T-helper 2 cell treated with Interferon-gamma antibody and Interleukin-4, amounts not matched to agents 5 μg/mL and 100 μg/mL, for 36 hours (primary cell): ENCODE measurements around the gene KANSL1.
"Not testable (repeated sequence)": the region's sequence is repeated elsewhere in the genome, so short reads cannot be mapped to it uniquely, and the experiment has no call there.

Experiments used
- DNase-seq: peaks from one replicate; pipeline ENCODE4 v3.0.0; 2021; ENCODE audit warnings: low spot score
- H3K27ac Mint-ChIP-seq: one replicate; pipeline ENCODE4 v1.8.0; 2021; ENCODE audit warnings: mild to moderate bottlenecking, mixed read lengths
- H3K27me3 Mint-ChIP-seq: one replicate; pipeline ENCODE4 v1.8.0; 2021; ENCODE audit warnings: low read depth, mixed read lengths
- H3K36me3 Mint-ChIP-seq: one replicate; pipeline ENCODE4 v1.8.0; 2021; ENCODE audit warnings: low read depth, mixed read lengths
- H3K4me1 Mint-ChIP-seq: one replicate; pipeline ENCODE4 v1.8.0; 2021; ENCODE audit warnings: low read depth, mixed read lengths
- H3K4me3 Mint-ChIP-seq: one replicate; pipeline ENCODE4 v1.8.0; 2022; ENCODE audit warnings: mild to moderate bottlenecking, moderate library complexity, mixed read lengths
- H3K9me3 Mint-ChIP-seq: one replicate; pipeline ENCODE4 v1.8.0; 2021; ENCODE audit warnings: mixed read lengths

The KANSL1 gene, protein sequence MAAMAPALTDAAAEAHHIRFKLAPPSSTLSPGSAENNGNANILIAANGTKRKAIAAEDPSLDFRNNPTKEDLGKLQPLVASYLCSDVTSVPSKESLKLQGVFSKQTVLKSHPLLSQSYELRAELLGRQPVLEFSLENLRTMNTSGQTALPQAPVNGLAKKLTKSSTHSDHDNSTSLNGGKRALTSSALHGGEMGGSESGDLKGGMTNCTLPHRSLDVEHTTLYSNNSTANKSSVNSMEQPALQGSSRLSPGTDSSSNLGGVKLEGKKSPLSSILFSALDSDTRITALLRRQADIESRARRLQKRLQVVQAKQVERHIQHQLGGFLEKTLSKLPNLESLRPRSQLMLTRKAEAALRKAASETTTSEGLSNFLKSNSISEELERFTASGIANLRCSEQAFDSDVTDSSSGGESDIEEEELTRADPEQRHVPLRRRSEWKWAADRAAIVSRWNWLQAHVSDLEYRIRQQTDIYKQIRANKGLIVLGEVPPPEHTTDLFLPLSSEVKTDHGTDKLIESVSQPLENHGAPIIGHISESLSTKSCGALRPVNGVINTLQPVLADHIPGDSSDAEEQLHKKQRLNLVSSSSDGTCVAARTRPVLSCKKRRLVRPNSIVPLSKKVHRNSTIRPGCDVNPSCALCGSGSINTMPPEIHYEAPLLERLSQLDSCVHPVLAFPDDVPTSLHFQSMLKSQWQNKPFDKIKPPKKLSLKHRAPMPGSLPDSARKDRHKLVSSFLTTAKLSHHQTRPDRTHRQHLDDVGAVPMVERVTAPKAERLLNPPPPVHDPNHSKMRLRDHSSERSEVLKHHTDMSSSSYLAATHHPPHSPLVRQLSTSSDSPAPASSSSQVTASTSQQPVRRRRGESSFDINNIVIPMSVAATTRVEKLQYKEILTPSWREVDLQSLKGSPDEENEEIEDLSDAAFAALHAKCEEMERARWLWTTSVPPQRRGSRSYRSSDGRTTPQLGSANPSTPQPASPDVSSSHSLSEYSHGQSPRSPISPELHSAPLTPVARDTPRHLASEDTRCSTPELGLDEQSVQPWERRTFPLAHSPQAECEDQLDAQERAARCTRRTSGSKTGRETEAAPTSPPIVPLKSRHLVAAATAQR (N-terminal part only)

DNA sequence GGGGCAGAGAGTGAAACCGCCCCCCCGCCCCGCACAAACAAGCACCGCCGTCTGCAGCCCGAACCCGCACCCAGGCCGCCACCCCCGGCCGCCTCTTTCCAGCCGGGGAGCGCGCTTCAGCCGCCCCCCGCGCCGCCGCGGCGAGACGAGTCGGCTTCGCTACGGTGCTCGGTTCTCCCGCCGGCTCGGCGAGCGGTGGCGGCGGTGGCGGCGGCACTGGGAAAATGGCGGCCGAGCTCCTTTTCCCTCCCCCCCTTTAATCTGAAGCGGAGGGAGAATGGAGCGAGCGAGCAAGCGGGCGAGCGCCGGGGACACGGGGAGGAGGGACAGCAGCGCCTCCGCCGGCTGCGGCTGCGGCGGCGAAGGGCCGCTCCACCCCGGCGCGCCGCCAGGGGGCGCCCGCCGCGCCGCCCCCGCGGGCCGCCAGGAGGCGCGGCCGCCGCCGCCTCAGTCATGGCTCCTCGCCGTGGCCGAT is at the start of gene KANSL1:
Gene KANSL1, minus strand, starts transcription at position 279 of the 475 bp plus-strand sequence. CDS start 21,286 bp downstream, outside the sequence.
- no peaks in the 10 kb centered on the region for H3K9me3 Mint-ChIP-seq
- H3K27me3 Mint-ChIP-seq: no peaks in the 10 kb centered on the region
- peaks cover 63% of the 10 kb centered on the region for H3K4me1 Mint-ChIP-seq
- DNase-seq: peak; percentile 90
- peaks cover 29% of the 10 kb centered on the region for H3K36me3 Mint-ChIP-seq
- H3K4me3 Mint-ChIP-seq: peak within 1 kb of the TSS; percentile 86
- H3K27ac Mint-ChIP-seq: peak within 1 kb of the TSS; percentile 99

DNA sequence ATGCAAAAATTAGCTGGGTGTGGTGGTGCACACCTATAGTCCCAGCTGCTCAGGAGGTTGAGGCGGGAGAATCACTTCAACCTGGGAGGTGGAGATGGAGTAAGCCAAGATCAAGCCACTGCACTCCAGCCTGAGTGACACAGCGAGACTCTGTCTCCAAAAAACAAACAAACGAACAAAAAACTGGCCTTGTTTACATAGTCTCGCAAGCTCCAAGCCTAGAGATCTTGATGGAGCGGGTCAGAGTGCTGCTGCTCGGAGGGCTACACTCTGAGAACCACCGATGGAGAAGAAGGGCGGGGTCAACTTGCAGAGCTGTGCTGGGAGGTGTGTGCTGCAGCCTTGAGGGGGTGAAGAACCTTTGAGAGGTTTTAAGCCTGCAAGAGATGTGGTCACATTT is 38.1 kb upstream of the KANSL1 start:
- H3K36me3 Mint-ChIP-seq, H3K9me3 Mint-ChIP-seq, DNase-seq, H3K27me3 Mint-ChIP-seq, H3K4me3 Mint-ChIP-seq, H3K4me1 Mint-ChIP-seq, H3K27ac Mint-ChIP-seq: not testable (repeated sequence)

DNA sequence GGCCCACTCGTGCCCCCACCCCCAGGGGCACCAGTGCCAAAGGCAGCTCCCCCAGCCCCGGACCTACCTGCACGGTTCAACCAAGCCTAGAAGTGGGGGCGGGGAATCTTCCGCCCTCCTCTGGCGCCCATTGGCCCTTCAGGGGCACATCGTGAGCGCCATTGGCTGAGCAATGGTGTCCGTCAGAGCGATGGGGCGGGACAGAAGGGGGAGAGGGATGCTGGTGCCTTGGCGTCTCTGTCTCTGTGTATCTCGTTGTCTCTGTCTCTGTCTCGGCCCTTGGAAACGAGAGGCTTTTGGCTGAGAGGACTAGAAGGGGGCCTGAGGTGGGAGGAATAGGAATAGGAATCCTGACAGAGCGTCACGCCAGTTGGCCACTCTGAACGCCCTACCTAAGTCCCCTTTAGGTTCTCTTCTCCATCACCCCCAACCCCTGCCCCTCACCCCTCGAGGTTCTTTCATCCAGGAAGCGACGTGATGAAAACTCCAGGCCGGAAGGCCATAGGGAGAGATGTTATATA is 32.1 kb upstream of the KANSL1 start:
- not testable (repeated sequence) for H3K36me3 Mint-ChIP-seq, H3K27me3 Mint-ChIP-seq, H3K4me1 Mint-ChIP-seq, H3K9me3 Mint-ChIP-seq
- H3K4me3 Mint-ChIP-seq: peak overlapping the region; percentile 94
- DNase-seq: peak; percentile 94
- peak overlapping the region; percentile 83 for H3K27ac Mint-ChIP-seq

- not testable (repeated sequence) for H3K27ac Mint-ChIP-seq, DNase-seq, H3K4me1 Mint-ChIP-seq, H3K9me3 Mint-ChIP-seq, H3K36me3 Mint-ChIP-seq, H3K27me3 Mint-ChIP-seq
- H3K4me3 Mint-ChIP-seq: peak overlapping the region; percentile 94
Measured at GRCh38 chr17:46224864-46225263, 31.6 kb upstream of the KANSL1 start.

DNA sequence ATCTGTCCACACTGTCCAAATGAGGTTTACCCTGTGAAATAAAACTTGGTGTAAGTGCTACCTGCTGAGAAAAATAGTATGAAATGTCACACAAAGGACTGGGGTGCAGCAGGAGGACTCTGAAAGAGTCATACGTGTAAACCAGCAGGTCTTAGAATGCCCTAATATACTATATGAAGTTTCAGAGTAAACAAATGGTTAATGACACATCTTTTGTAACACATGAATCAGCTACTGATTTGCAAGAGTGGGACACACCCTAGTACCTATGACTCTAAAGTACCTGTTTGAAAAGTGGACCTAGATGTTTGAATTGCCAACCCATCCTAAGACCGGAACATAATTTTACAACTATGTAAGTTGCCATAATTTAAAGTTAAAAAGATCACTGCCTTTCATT is 29.8 kb upstream of the KANSL1 start:
- not testable (repeated sequence) for DNase-seq, H3K9me3 Mint-ChIP-seq, H3K27ac Mint-ChIP-seq, H3K4me3 Mint-ChIP-seq, H3K27me3 Mint-ChIP-seq, H3K4me1 Mint-ChIP-seq
- peaks cover 14% of the 10 kb centered on the region for H3K36me3 Mint-ChIP-seq

DNA sequence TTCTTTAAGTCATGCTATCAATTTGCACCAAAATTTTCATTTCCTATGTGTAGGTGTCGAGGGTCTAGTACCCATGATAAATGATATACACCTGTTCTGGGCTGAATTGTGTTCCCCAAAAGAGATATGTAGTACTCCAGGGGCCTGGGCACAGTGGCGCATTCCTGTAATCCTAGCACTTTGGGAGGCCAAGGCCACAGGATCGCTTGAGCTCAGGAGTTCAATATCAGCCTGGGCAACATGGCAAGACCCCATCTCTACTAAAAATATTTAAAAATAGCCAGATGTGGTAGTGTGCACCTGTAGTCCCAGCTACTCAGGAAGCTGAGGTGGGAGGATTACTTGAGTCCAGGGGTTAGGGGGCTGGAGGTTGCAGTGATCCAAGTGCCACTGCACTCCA is 23.5 kb upstream of the KANSL1 start:
- Mint-ChIP-seq H3K4me1 (peaks cover 19% of the 10 kb centered on the region), H3K36me3 (peaks cover 42% of the 10 kb centered on the region), H3K27ac (no peak overlapping the region), H3K4me3 (no peak overlapping the region), H3K27me3 (no peaks in the 10 kb centered on the region), H3K9me3 (no peaks in the 10 kb centered on the region)
- DNase-seq: no peak

DNA sequence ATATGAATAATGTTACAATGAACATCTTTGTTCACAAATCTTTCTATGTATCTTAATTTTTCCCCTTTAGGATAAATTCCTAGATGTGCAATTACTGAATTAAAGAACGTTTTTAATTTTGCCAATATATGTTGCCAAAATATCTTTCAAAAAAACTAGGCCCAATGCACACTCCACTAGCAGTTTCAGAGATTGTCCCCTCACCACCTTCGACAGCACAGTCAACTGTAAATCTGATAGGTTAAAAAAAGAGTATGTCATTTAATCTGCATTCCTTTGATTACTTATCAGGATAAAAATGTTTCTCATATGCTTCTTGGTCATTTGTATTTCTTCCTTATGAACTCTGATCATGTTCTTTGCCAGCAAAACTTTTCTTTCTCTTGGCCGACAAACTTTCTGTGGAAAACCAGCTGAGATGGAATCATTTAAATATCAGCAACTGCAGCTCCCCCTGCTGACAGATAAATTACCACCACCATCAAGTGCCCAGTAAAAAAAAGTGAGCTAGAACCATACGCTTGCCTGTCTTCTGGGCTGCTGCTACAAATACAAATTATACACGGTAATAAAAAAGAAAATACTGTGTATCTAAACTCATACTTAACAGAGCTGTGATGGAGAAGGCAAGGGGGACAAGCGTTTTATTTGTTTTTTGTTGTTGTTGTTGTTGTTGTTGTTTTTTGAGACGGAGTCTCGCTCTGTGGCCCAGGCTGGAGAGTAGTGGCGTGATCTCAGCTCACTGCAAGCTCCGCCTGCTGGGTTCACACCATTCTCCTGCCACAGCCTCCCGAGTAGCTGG is 19.6 kb upstream of the KANSL1 start:
- peak overlapping the region; percentile 41 for H3K27ac Mint-ChIP-seq

DNA sequence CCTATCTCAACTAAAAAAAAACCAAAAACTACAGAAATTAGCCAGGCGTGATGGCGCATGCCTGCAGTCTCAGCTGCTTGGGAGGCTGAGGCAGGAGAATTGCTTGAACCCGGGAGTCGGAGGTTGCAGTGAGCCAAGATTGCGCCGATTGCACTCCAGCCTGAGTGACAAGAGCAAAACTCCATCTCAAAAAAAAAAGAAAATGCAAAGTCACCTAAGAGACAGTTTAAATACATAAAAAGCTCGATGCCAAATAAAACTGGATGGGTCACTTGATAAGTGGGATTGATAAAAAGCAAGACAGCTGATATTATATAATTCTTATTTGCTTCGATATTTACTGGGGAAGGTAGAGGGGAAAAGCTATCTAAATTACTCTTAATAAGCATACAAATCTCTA is 15.8 kb upstream of the KANSL1 start:
- H3K4me3 Mint-ChIP-seq: no peak overlapping the region
- DNase-seq: no peak
- no peak overlapping the region for H3K27ac Mint-ChIP-seq
- H3K27me3 Mint-ChIP-seq: no peaks in the 10 kb centered on the region
- H3K9me3 Mint-ChIP-seq: peaks cover 17% of the 10 kb centered on the region
- H3K4me1 Mint-ChIP-seq: peaks cover 30% of the 10 kb centered on the region
- peaks cover 54% of the 10 kb centered on the region for H3K36me3 Mint-ChIP-seq

More for the DNA sequence above, 19.6 kb upstream of the KANSL1 start:
- H3K4me3 Mint-ChIP-seq: no peak overlapping the region
- peaks cover 25% of the 10 kb centered on the region for H3K4me1 Mint-ChIP-seq
- no peaks in the 10 kb centered on the region for H3K9me3 Mint-ChIP-seq
- no peaks in the 10 kb centered on the region for H3K27me3 Mint-ChIP-seq
- peak; percentile 50 for DNase-seq
- H3K36me3 Mint-ChIP-seq: peaks cover 50% of the 10 kb centered on the region

GRCh38 chr17:46205975-46206374 is 12.7 kb upstream of the KANSL1 start:
- Mint-ChIP-seq H3K36me3 (peaks cover 52% of the 10 kb centered on the region), H3K9me3 (peaks cover 17% of the 10 kb centered on the region), H3K4me1 (peaks cover 26% of the 10 kb centered on the region), H3K4me3 (no peak overlapping the region), H3K27ac (no peak overlapping the region), H3K27me3 (no peaks in the 10 kb centered on the region)
- no peak for DNase-seq

GRCh38 chr17:46202424-46202823 is 9.2 kb upstream of the KANSL1 start:
- peaks cover 47% of the 10 kb centered on the region for H3K36me3 Mint-ChIP-seq
- peaks cover 17% of the 10 kb centered on the region for H3K9me3 Mint-ChIP-seq
- H3K4me1 Mint-ChIP-seq: peaks cover 38% of the 10 kb centered on the region
- no peak overlapping the region for H3K27ac Mint-ChIP-seq
- H3K4me3 Mint-ChIP-seq: no peak overlapping the region
- DNase-seq: no peak
- H3K27me3 Mint-ChIP-seq: no peaks in the 10 kb centered on the region

DNA sequence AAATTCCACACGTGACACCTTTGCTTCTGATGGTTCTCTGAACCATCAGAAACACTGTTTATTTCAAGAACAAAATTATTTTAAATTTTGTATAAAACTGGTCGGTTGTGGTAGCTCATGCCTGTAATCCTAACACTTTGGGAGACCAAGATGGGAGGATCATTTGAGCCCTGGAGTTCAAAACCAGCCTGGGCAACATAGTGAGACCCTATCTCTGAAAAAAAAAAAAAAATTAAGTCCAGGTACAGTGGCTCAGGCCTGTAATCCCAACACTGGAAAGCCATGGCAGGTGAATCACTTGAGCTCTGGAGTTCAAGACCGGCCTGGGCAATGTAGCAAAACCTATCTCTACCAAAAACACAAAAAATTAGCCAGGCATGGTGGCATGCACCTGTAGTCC is 8.3 kb upstream of the KANSL1 start:
- Mint-ChIP-seq H3K27ac (no peak overlapping the region), H3K4me1 (peaks cover 40% of the 10 kb centered on the region), H3K27me3 (no peaks in the 10 kb centered on the region), H3K36me3 (peaks cover 48% of the 10 kb centered on the region), H3K4me3 (no peak overlapping the region), H3K9me3 (peaks cover 15% of the 10 kb centered on the region)
- DNase-seq: no peak

- Mint-ChIP-seq H3K9me3 (peaks cover 5% of the 10 kb centered on the region), H3K27ac (no peak overlapping the region), H3K36me3 (peaks cover 38% of the 10 kb centered on the region), H3K27me3 (no peaks in the 10 kb centered on the region), H3K4me1 (peaks cover 51% of the 10 kb centered on the region), H3K4me3 (no peak overlapping the region)
- DNase-seq: no peak
Measured at GRCh38 chr17:46200197-46200596, 7.0 kb upstream of the KANSL1 start.

- no peaks in the 10 kb centered on the region for H3K9me3 Mint-ChIP-seq
- H3K36me3 Mint-ChIP-seq: peaks cover 30% of the 10 kb centered on the region
- H3K4me1 Mint-ChIP-seq: peaks cover 54% of the 10 kb centered on the region
- H3K4me3 Mint-ChIP-seq: no peak overlapping the region
- no peaks in the 10 kb centered on the region for H3K27me3 Mint-ChIP-seq
- H3K27ac Mint-ChIP-seq: peak overlapping the region; percentile 28
- no peak for DNase-seq
Measured at GRCh38 chr17:46199379-46199778, 6.2 kb upstream of the KANSL1 start.
